Neuron (in vitro differentiated cells): ENCODE data around the gene CCNL1.

Experiments
- H2AFZ ChIP-seq: one replicate; pipeline ENCODE4 v1.6.1; 2013; ENCODE audit warnings: low read depth, mild to moderate bottlenecking, inconsistent platforms, low read length, moderate library complexity
- H3K27me3 ChIP-seq: one replicate; pipeline ENCODE4 v1.6.1; 2013; ENCODE audit warnings: low read length; ENCODE audit not compliant: insufficient read depth
- H3K36me3 ChIP-seq: one replicate; pipeline ENCODE4 v1.6.1; 2013; ENCODE audit warnings: low read length; ENCODE audit not compliant: insufficient read depth
- H3K4me1 ChIP-seq: one replicate; pipeline ENCODE4 v1.6.1; 2013; ENCODE audit warnings: low read length; ENCODE audit not compliant: insufficient read depth
- H3K4me3 ChIP-seq: 2 replicates; pipeline ENCODE4 v1.5.1; 2013; ENCODE audit warnings: mild to moderate bottlenecking, low read length, moderate library complexity
- H3K9me3 ChIP-seq: one replicate; pipeline ENCODE4 v1.6.1; 2013; ENCODE audit warnings: low read length

The CCNL1 gene

DNA sequence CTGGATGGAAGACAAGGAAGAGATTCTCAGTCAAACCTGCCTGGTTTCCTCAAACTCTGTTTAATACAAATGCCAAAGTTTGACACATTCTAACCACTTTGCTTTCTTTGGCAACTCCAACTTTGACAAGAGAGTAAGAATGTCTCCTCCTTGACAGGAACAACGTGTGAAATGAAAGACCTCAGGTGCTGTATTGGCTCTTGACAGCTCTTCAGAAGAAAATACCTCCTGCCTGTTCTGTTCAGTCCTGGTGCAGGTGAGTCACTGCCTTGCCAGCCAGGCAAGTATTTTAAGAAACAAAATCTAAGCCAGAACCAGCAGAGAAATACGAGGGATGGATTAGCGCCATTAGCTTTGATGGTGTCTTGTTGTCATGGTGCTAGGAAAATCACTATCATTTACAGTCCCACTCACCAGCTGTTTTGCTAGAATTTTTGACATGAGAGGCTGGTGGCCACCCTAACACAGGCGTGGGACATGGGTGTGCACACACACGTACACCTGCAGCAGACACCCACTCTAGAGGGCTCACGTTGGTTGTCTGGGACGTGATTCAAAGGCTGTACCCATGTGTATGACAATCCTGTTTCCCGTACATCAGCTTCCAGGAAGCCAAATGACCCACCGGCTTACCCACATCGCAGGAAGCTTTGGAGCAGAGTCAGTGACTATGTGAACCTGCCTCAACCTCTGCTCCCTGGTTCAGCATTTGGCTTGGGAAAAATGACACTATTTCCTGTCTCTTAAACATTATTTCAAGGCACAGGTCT lies 60.4 kb downstream of the CCNL1 start:
- H3K4me3 ChIP-seq: no peak overlapping the region
- peaks cover 11% of the 10 kb centered on the region for H3K27me3 ChIP-seq
- H3K4me1 ChIP-seq: no peaks in the 10 kb centered on the region
- H2AFZ ChIP-seq: no peak overlapping the region
- H3K9me3 ChIP-seq: no peaks in the 10 kb centered on the region
- H3K36me3 ChIP-seq: no peaks in the 10 kb centered on the region

DNA sequence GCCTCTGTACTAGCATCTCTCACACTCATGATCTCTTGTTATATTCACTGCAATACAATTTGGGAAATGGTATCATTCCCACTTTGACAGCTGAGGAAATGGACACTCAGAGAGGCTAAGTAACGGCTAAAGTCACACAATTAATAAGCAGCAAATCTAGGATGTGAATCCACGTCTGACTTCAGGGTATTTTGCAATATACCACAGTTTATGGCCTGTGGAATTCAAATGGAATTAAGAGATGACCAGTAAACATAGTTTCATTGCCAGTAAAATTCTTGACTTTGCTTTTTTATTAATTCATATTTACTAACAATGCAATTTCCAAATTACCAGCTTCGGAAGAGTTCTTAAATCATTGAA lies 61.1 kb downstream of the CCNL1 start:
- Histone ChIP-seq H3K9me3 (no peaks in the 10 kb centered on the region), H3K27me3 (peaks cover 11% of the 10 kb centered on the region), H2AFZ (no peak overlapping the region), H3K4me1 (no peaks in the 10 kb centered on the region), H3K4me3 (no peak overlapping the region), H3K36me3 (no peaks in the 10 kb centered on the region)

DNA sequence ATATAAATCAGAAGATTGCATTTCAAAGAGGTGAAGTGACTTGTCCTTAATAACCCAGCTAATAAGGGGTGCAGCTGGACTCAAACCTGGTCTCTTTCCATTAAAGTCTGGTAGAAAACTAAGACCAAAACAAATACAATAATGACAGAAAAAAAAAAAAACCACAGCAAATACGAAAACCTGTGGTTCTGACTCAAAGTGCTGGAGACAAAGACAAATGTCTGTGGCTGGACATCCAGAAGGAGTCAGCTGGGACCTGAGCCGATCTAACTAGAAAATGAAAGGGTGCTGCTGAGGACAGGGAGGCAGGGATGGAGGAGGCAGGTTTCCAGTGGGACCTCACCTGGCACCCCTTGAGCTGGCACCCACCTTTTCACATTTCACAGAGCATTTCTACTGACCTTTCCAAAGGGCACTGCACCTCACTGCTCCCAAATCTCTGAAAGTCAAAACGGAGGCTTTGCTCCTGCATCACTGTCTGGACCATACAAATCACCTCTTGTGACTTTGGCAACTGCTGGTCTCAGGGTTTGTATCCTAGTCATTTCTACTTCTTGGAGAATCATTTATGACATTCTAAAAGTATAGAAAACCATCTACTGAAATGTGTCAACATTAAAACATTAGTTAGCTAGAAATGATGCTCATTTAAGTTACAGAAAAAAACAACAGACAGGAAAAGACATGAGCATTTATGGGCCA lies 61.7 kb downstream of the CCNL1 start:
- Histone ChIP-seq H3K4me1 (no peaks in the 10 kb centered on the region), H3K36me3 (no peaks in the 10 kb centered on the region), H3K9me3 (no peaks in the 10 kb centered on the region), H3K4me3 (no peak overlapping the region), H2AFZ (no peak overlapping the region), H3K27me3 (peaks cover 11% of the 10 kb centered on the region)
